ENCODE measurements around the gene TMEM255B.

The TMEM255B gene

GRCh38 chr13:113766035-113766800 lies 7.2 kb downstream of the TMEM255B start:
- DNase-seq (ENCODE audit: extremely low read depth in 1 of 2, low read depth in 1 of 2) = no peak

GRCh38 chr13:113767366-113767765 lies 8.3 kb downstream of the TMEM255B start:
- DNase-seq (ENCODE audit: extremely low read depth in 1 of 2, low read depth in 1 of 2) = no peak

DNA sequence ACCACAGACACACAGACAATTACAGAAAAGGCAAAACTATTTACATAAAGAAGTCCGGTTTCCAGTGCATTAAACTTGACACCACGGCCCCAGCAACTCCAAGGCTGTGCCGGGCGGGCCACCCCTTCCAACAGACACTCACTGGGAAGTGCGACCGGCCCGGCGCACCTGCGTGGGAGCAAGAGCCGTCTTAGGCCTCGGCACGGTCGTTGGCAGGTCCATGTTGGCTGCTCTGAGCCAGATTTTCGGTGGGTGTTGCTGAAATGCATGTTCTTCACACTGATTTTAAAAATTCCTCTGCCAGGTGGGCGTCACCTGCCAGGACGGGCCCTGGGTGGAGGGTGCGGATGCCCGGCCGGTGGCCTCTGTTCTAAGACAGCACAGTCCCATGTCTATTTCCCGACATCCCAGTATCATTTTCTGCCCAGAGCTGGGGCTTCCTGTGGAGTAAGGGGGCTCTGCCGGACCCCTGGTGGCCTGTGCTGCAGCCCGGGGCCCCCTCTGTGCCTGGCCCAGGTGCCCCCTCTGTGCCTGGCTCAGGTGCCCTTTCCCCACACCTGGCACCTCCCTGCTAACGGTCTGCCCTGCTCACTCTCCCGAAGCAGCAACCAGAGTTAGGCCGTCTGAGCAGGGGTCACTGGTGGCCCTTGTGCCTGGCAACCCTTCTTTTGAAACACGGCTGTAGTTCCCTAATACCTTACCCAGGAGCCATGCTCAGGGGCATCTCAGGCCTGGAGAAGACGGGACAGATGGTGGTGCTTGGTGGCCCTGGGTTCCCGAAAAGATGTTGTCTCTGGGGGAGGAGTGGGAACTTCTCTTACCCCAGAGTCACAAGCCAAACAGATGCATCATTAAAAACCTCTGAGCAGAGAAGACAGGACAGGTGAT lies 9.2 kb downstream of the TMEM255B start:
- no peak for DNase-seq (ENCODE audit: extremely low read depth in 1 of 2, low read depth in 1 of 2)

DNA sequence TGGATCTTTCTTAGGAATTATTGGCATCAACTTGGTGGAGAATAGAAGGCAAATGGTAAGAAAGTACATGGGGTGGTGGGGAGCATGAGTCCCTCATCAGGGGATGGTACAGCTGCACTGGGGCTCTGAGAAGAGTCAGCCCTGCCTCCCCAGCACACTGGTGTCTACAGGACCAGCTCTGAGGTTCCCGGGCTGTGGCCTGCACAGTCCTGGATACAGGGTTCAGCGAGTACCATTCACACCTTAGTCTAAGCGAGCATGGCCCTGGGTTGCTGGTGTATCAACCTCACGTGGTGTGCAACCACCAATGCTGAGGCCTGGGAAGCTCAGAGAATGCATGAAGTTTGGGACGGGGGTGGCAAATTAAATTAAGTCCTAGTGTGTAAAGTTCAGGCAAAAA lies 10.1 kb downstream of the TMEM255B start:
- DNase-seq (ENCODE audit: extremely low read depth in 1 of 2, low read depth in 1 of 2) = no peak

DNA sequence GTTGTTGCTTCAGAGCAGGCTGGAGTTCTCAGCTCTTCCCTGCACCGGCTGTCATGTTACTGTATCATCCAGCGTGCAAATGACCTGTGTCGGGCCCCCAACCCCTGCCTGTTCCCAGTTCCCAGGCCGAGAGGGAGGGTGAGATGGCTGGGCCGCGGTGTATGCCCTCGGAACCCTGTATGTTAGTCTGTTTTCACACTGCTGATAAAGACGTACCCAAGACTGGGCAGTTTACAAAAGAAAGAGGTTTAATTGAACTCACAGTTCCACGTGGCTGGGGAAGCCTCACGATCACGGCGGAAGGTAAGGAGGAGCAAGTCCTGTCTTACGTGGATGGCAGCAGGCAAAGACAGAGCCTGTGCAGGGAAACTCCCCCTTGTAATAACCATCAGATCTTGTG lies 10.9 kb downstream of the TMEM255B start:
- DNase-seq (ENCODE audit: extremely low read depth in 1 of 2, low read depth in 1 of 2) = no peak

- no peak for DNase-seq (ENCODE audit: extremely low read depth in 1 of 2, low read depth in 1 of 2)
Measured at GRCh38 chr13:113770441-113770840, 11.4 kb downstream of the TMEM255B start.

DNA sequence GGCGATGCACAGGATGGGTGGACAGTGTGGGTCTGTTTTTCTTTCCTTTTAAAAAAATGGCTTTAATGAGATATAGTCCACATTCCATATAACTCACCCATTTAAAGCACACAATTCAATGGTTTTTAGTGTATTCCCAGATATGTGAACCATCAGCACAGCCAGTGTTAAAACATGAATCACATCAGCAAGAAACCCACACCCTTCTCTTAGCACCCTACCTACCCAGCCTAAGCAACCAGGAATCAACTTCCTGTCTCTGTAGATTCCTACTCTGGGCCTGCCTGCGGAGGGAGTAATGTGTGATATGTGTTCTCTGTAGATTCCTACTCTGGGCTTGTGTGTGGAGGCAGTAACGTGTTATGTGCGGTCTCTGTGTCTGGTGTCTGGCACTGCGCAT lies 11.9 kb downstream of the TMEM255B start:
- DNase-seq (ENCODE audit: extremely low read depth in 1 of 2, low read depth in 1 of 2) = no peak

- DNase-seq (ENCODE audit: extremely low read depth in 1 of 2, low read depth in 1 of 2) = no peak
Measured at GRCh38 chr13:113771709-113772331, 12.8 kb downstream of the TMEM255B start.

GRCh38 chr13:113774177-113775107 lies 15.4 kb downstream of the TMEM255B start:
- no peak for DNase-seq (ENCODE audit: extremely low read depth in 1 of 2, low read depth in 1 of 2)

DNA sequence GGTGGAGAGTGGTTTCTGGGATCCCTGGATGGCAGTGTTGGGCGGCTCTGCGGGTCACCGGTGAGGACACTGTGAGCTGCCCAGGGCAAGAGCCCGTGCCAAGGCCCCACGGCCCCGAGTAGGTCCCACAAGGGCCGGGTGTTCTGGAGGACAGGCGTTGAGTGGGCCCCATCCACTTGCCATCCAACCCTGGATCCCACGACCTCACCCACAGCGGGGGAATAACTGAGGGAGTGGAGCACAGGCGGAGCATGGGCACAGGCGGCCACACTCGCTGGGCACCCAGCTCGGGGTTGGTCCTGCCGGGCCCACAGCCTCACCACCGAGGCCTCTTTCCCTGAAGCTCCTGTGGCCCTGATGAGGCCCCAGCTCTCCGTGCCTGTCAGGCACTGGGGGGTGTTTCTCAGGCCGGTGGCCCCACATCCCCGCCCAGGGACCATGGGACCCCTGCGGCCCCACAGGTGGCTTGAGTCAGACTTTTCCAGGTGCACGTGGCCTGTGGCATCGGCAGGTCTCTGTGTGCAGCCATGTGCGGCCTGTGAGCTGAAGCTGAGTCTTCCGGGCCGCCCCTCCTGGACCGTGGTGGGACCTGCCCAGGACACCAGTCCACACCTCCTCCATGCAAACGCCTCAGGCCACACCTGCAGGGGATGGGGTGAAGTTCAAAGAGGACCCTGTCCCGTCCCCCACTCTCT lies 16.6 kb downstream of the TMEM255B start:
- no peak for DNase-seq (ENCODE audit: extremely low read depth in 1 of 2, low read depth in 1 of 2)

GRCh38 chr13:113776231-113777125 lies 17.5 kb downstream of the TMEM255B start:
- no peak for DNase-seq (ENCODE audit: extremely low read depth in 1 of 2, low read depth in 1 of 2)

DNA sequence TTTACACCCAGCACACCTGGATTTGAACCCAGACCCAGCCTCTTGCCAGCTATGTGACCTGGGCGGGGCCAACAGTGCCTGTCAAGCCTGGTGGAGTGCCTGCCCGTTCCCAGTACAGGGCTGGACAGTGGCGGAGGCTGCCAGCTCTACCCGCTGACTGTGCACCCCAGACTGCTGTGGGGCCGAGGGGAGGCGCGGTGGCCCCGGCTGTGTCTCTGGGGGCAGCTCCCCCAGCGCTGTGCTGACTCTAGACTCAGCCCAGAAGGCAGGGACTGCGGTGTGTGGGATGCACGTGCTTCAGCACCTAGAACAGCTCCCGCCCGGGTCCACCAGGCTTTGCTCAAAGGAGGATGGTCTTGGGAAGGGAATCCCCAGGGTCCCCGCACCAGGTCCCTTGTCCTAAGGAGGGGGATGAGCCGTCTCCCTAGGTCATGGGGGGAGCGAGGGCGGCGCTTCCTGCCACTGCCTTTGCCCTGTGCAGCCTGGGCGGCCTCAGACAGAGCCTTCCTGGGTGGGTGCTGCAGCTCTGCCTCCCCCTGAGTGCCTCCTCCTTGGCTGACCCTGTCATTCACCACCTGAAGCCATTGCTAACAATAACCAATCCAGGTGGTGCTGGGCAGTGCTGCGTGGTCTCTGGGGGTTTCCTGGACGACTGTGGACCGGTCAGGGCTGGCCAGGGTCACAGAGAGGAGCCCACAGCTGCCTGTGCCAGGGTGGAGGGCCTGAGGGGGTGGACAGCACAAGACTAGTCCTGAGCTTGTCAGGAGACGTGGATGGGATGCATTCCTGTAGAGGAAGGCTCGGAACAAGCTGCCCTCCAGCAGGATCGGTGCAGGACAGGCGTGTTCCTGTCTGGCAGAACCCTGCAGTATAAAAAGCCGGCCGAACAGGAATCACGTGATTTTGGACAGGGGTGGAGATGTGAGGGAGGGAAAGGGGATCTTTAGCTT lies 18.6 kb downstream of the TMEM255B start:
- no peak for DNase-seq (ENCODE audit: extremely low read depth in 1 of 2, low read depth in 1 of 2)

DNA sequence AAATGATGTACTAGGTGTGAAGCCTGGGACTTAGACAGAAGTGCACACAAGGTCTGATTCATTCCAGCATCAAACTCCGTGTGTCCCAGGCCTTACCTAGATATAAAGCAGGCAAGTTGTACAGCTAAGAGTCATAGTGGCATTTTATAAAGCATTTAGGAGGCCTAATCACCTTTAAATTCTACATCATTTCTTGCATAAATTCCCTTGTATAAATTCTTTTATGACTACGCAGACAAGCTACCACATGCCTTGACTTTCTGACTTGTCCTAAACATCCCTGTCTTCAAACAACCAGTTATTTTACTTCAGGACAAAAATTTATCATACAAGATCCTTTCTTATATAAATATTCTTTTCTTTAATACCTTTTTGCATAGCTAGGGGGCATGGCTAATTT lies 22.5 kb downstream of the TMEM255B start:
- no peak for DNase-seq (ENCODE audit: extremely low read depth in 1 of 2, low read depth in 1 of 2)

DNA sequence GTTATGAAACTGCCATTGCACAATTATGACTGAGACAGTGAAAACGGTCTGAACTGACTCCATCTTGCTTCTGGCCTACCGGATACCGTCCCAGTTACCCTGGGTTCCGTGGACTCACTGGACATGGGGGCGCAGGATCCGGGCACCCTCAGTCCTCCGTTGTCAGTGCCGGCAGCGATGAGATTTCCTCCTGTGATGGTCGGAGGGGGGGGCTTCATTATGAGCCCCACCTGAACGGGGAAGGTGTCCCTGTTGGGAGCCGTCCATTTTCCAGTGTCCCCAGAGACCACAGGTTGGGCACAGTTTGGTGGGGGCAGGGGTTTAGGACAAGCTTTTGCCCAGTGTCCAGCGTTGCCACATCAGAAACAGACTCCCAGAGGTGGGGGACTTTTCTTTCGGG lies 23.4 kb downstream of the TMEM255B start:
- DNase-seq (ENCODE audit: extremely low read depth in 1 of 2, low read depth in 1 of 2) = no peak

DNA sequence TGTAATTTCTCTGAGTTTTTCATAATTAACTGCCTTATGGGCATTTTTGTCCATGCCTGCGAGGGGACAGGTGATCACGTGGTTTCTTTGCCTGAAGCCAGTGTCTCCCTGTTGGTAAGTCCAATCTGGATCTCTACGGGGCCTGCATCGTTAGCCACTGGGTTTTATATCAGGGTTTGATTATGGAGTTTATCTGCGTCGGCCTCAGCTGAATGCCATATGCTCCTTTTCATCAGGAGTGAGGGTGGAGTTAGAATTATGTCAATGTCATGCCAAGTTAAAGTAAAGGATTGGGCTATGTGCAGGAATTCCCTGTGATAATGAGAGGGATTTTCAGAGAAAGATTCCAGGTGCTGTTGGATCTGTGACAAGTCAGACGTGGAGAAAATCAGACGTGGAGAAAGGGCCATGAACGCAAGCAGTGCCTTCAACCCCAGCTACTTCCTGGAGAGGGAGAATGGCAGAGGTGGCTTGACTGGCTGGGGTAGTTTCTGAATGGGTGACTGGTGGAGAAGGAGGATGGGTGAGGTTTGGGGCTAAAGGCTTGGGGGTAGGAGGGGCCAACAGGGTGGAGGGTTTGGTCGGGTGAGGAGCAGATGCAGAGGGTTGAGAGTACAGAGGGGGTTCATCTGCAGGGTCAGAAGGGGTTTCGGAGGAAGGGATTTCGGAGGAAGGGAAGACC lies 24.3 kb downstream of the TMEM255B start:
- DNase-seq (ENCODE audit: extremely low read depth in 1 of 2, low read depth in 1 of 2) = no peak

DNA sequence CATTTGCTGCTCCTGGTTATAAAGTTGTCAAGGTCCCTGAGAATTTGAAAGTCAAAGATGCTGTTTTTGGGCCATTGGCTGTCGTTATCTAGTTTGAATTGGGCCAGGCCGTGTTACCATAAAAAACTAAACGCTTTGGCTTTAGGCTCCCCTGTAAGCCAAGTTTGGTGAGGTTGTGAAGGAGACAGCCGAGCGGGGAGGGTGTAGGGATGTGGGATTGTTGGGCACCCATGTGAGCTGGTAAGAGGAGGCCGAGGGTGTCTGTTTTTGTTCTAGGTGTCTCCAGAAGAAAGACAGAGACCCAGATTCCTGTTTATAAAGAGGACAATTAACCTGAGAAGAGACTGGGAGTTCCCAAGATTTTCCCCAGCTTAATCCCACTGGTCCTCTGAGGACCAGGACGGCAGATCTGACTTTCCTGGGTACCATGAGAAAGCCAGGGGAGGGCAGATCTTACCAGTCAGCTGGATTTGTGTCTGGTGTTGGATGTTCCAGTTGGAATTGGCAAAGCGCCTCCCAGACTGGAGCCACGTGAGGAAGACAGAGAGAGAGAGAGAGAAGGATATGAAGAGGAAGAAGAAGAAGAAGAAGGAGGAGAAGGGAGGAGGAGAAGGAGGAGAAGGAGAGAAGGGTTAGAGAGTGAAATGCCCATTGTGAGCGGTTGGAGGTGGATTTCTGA lies 25.1 kb downstream of the TMEM255B start:
- DNase-seq (ENCODE audit: extremely low read depth in 1 of 2, low read depth in 1 of 2) = no peak

DNA sequence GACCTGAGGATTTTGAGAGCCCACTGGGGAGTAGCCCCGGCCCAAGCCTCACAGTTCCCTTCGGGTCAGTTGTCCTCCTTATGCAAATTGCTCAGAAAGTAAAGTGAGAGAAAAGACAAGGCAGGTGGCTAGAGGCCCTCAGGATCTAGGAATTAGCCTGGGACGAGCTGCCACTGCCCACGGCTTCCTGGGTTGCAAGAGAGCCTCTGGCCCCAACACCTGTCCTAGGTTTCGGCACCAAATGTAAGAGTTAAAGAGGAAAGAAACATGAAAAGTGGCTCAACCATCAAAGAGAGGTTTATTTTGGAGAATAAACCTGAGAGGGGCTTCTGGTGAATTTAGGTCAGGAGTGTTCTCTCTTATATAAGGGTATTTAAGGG lies 25.6 kb downstream of the TMEM255B start:
- no peak for DNase-seq (ENCODE audit: extremely low read depth in 1 of 2, low read depth in 1 of 2)
